Esophagus muscularis mucosa (tissue), 4 donors: ENCODE measurements around the gene DPYD. TPM values are rescaled to one million over a fixed set of nuclear protein-coding genes. Genes with fewer than 3 reads are reported as not detected.

Experiments
- DNase-seq: peaks from one replicate; pipeline ENCODE4 v3.0.0-alpha.2; 2017; ENCODE audit errors: extremely low spot score
- H3K27ac ChIP-seq, 4 donors: fragments of 200-600 bp; sonication (generic); replicated peaks in 1 of 4; 1 replicate in 3 of 4; 2 replicates in 1 of 4; pipeline ENCODE4 v1.5.1; 2016 to 2019; ENCODE audit warnings: mild to moderate bottlenecking in 1 of 4
- H3K27me3 ChIP-seq, 4 donors: fragments of 200-600 bp; sonication (generic); one replicate each; pipeline versions ENCODE4 v1.5.1 to v1.6.0; 2016 to 2019
- H3K36me3 ChIP-seq, 4 donors: fragments of 200-600 bp; sonication (generic); one replicate each; pipeline ENCODE4 v1.5.1; 2016 to 2019
- H3K4me1 ChIP-seq, 4 donors: fragments of 200-600 bp; sonication (generic); one replicate each; pipeline ENCODE4 v1.5.1; 2016 to 2019
- H3K4me3 ChIP-seq, 4 donors: fragments of 200-600 bp; sonication (generic); 1 replicate in 2 of 4; 2 replicates in 2 of 4; pipeline ENCODE4 v1.5.1; 2016 to 2019; ENCODE audit warnings: mild to moderate bottlenecking in 4 of 4, moderate library complexity in 1 of 4
- H3K9me3 ChIP-seq, 4 donors: fragments of 200-600 bp; sonication (generic); 1 replicate in 3 of 4; 2 replicates in 1 of 4; pipeline ENCODE4 v1.5.1; 2016 to 2019
- EP300 ChIP-seq: sonication (generic); formaldehyde crosslinking; IDR thresholded peaks from one replicate; pipeline ENCODE4 v1.6.1; 2017; ENCODE audit warnings: antibody characterized with exemption
- POLR2A ChIP-seq: fragments of 450-650 bp; IDR thresholded peaks from one replicate; pipeline ENCODE4 v1.6.1; 2017; ENCODE audit warnings: antibody characterized with exemption, moderate library complexity, mild to moderate bottlenecking, low read depth
- POLR2AphosphoS5 ChIP-seq, 2 donors: sonication (generic); formaldehyde crosslinking; IDR thresholded peaks; one replicate each; pipeline ENCODE4 v1.6.1; 2017; ENCODE audit warnings: antibody characterized with exemption in 2 of 2
- WGBS: methylation state at CpG from one replicate; pipeline ENCODE4 v1.1.5; 2018; 5-methylcytosine and 5-hydroxymethylcytosine counted together
- intact Hi-C: fragments of 100-400 bp; cut with DNase I; formaldehyde crosslinking; loops from one replicate; pipeline ENCODE4 v1.15.1; 2023
- total RNA-seq, 4 donors: library from RNA; depleted of rRNA; stranded (reverse); fragments of >200 nt; gene quantifications; one replicate each; pipeline versions ENCODE4 v1.1.0 to v1.2.1, GENCODE V29; 2016
- TF ChIP-seq, protein P1 (sequence below), 3 experiments: fragments of 200-600 bp in 2 of 3; fragments of 450-650 bp in 1 of 3; sonication (generic) in 2 of 3; IDR thresholded peaks; one replicate each; pipeline ENCODE4 v1.5.1; 2017 to 2019; ENCODE audit warnings: antibody characterized with exemption in 3 of 3, mild to moderate bottlenecking in 2 of 3, moderate library complexity in 1 of 3

DPYD gene
- total RNA-seq, 4 donors from 2014 or later, result 31.1 to 36.6 (median 31.7) TPM

- Histone ChIP-seq H3K36me3 (no peaks in the 10 kb centered on the region), H3K27ac (no peak overlapping the region), H3K4me1 (no peaks in the 10 kb centered on the region), H3K4me3 (no peak overlapping the region), H3K9me3 (no peaks in the 10 kb centered on the region), H3K27me3 (no peaks in the 10 kb centered on the region)
- TF ChIP-seq POLR2AphosphoS5 (IDR thresholded peaks at IDR 0.05) (no peak), POLR2A (no peak), EP300 (no peak)
- TF ChIP-seq, protein P1, sequence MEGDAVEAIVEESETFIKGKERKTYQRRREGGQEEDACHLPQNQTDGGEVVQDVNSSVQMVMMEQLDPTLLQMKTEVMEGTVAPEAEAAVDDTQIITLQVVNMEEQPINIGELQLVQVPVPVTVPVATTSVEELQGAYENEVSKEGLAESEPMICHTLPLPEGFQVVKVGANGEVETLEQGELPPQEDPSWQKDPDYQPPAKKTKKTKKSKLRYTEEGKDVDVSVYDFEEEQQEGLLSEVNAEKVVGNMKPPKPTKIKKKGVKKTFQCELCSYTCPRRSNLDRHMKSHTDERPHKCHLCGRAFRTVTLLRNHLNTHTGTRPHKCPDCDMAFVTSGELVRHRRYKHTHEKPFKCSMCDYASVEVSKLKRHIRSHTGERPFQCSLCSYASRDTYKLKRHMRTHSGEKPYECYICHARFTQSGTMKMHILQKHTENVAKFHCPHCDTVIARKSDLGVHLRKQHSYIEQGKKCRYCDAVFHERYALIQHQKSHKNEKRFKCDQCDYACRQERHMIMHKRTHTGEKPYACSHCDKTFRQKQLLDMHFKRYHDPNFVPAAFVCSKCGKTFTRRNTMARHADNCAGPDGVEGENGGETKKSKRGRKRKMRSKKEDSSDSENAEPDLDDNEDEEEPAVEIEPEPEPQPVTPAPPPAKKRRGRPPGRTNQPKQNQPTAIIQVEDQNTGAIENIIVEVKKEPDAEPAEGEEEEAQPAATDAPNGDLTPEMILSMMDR (IDR thresholded peaks at IDR 0.05), result no peak
- DNase-seq, result no peak
- intact Hi-C loops, result no loop called here
- WGBS, result 92% methylated on average over 1 of the region's 1 CpG
Measured at GRCh38 chr1:97168056-97168455, 752.8 kb downstream of the DPYD start.

- TF ChIP-seq EP300 (no peak), POLR2A (no peak), POLR2AphosphoS5 (IDR thresholded peaks at IDR 0.05) (no peak)
- TF ChIP-seq, protein P1 (IDR thresholded peaks at IDR 0.05), result no peak
- WGBS, result 81% methylated on average over 2 of the region's 2 CpGs
- no peaks in the 10 kb centered on the region for H3K9me3 ChIP-seq
- H3K4me3 ChIP-seq, result no peak overlapping the region
- intact Hi-C loops, result no loop called here
- no peak overlapping the region for H3K27ac ChIP-seq
- DNase-seq, result no peak
- H3K27me3 ChIP-seq, result no peaks in the 10 kb centered on the region
- H3K36me3 ChIP-seq, result no peaks in the 10 kb centered on the region
- no peaks in the 10 kb centered on the region for H3K4me1 ChIP-seq
Measured at GRCh38 chr1:97167246-97167645, 753.6 kb downstream of the DPYD start.

GRCh38 chr1:97166626-97167025, 754.2 kb downstream of the DPYD start:
- no peak for DNase-seq
- no peaks in the 10 kb centered on the region for H3K4me1 ChIP-seq
- H3K27ac ChIP-seq, result no peak overlapping the region
- intact Hi-C loops, result no loop called here
- H3K9me3 ChIP-seq, result no peaks in the 10 kb centered on the region
- H3K27me3 ChIP-seq, result no peaks in the 10 kb centered on the region
- no peak overlapping the region for H3K4me3 ChIP-seq
- WGBS, result 92% methylated on average over 1 of the region's 1 CpG
- H3K36me3 ChIP-seq, result no peaks in the 10 kb centered on the region
- TF ChIP-seq, protein P1 (IDR thresholded peaks at IDR 0.05), result no peak
- TF ChIP-seq POLR2A (no peak), POLR2AphosphoS5 (IDR thresholded peaks at IDR 0.05) (no peak), EP300 (no peak)

GRCh38 chr1:97164276-97164639, 756.6 kb downstream of the DPYD start:
- H3K27ac ChIP-seq, result no peak overlapping the region
- 82% methylated on average over 1 of the region's 1 CpG for WGBS
- H3K4me1 ChIP-seq, result peaks cover 0 to 9% (median 7%) of the 10 kb centered on the region in 4 donors
- no peak for DNase-seq
- no peaks in the 10 kb centered on the region for H3K9me3 ChIP-seq
- no peaks in the 10 kb centered on the region for H3K36me3 ChIP-seq
- intact Hi-C loops, result no loop called here
- no peak overlapping the region for H3K4me3 ChIP-seq
- no peaks in the 10 kb centered on the region for H3K27me3 ChIP-seq
- TF ChIP-seq, protein P1 (IDR thresholded peaks at IDR 0.05), result no peak
- TF ChIP-seq EP300 (no peak), POLR2A (no peak), POLR2AphosphoS5 (IDR thresholded peaks at IDR 0.05) (no peak)

- 100% methylated on average over 1 of the region's 1 CpG for WGBS
- intact Hi-C loops, result no loop called here
- Histone ChIP-seq H3K27ac (no peak overlapping the region), H3K4me1 (peaks cover 0 to 9% (median 7%) of the 10 kb centered on the region in 4 donors), H3K9me3 (no peaks in the 10 kb centered on the region), H3K27me3 (no peaks in the 10 kb centered on the region), H3K4me3 (no peak overlapping the region), H3K36me3 (no peaks in the 10 kb centered on the region)
- DNase-seq, result no peak
- TF ChIP-seq POLR2A, result no peak
- TF ChIP-seq EP300, result no peak
- TF ChIP-seq, protein P1 (IDR thresholded peaks at IDR 0.05), result no peak
- TF ChIP-seq POLR2AphosphoS5 (IDR thresholded peaks at IDR 0.05), result no peak
Measured at GRCh38 chr1:97163591-97164275, 757.1 kb downstream of the DPYD start.
